Activated effector memory CD4-positive, alpha-beta T cell treated with Interleukin-2 at 50 U/mL for 16 hours (primary cell): ENCODE data around the gene SPRY4.
"Not testable (repeated sequence)": the region's sequence is repeated elsewhere in the genome, so short reads cannot be mapped to it uniquely, and the experiment has no call there.

Experiments
- DNase-seq: peaks from one replicate; pipeline ENCODE4 v3.0.0-alpha.2; 2020

Gene SPRY4, protein sequence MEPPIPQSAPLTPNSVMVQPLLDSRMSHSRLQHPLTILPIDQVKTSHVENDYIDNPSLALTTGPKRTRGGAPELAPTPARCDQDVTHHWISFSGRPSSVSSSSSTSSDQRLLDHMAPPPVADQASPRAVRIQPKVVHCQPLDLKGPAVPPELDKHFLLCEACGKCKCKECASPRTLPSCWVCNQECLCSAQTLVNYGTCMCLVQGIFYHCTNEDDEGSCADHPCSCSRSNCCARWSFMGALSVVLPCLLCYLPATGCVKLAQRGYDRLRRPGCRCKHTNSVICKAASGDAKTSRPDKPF

DNA sequence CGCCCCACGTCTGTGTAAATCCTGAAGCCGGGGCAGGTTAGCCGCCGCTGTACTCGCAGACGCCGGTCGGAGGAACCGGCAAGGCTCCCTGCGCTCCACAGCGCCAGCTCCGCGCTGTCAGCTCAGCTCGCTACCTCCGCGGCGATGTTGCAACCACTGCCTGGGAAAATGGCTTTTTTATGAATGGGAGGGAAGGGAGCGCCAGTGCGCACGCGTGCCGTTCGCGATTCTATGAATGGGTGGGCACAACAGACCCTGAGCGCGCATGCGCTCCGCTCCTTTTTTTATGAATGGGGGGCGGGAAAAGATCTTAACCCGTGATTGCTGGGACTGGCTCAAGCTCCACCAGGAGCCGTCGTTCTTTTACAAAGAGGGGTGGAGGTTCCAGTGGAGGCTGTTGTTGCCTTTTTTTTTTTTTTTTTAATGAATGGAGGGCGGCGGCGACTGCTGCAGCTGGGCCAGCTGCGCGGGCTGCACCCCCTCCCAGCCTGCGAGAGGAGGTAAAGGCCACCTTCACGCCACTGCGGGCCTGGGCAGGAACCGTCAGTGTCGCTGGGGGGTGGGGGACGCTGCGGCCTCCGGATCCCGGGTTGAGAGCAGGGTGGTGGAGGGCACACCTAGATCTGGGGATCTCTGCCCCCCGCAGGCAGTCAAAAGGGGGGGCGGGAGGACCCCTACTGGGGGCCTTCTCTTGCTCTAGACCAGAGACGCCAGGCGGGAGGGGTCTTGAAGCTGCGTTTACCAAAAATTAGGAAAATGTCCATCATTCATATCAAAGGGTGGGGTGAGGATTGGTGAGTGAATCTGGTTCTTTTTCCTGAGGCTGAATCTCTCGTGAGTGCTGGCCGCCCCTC, at the start of gene SPRY4:
Gene SPRY4, minus strand, starts transcription at position 151 of the 854 bp plus-strand sequence. CDS start 9,913 bp downstream, outside the sequence.
- DNase-seq: peak; percentile 72

GRCh38 chr5:142368529-142368928, 43.7 kb upstream of the SPRY4 start:
- DNase-seq: no peak

DNA sequence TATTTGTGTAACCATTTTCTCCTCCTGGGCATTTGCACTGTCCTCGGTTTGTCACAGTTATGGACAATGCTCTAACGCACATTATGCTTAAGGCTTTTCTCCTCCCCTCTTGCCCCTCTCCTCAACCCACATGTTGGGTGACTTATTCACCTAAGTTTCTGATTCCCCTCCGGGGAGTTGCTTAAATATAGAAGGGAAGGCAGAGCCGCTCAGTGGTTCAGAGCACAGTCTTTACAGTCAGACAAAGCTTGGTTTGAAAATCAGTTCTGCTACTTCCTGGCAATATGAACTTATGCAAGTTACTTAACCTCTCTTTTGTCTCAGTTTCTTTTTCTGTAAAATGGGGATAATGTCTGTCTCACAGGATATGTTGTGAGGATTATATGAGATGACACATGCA, 41.2 kb upstream of the SPRY4 start:
- DNase-seq: no peak

- DNase-seq: no peak
Measured at GRCh38 chr5:142364251-142365145, 39.7 kb upstream of the SPRY4 start.

DNA sequence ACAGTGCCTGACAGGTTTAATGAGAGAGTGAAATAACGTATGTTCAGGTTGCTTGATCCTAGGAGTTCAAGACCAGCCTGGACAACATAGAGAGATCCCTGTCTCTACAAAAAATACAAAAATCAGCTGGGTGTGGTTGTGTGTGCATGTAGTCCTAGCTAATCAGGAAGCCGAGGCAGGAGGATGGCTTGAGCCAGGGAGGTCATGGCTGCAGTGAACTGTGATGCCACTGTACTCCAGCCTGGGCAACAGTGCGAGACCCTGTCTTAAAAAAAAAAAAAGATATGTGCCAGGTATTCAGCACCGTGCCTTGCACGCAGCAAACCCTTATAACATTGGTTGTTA, 38.8 kb upstream of the SPRY4 start:
- no peak for DNase-seq

- not testable (repeated sequence) for DNase-seq
Measured at GRCh38 chr5:142362193-142362592, 37.4 kb upstream of the SPRY4 start.

GRCh38 chr5:142360607-142361120, 35.8 kb upstream of the SPRY4 start:
- no peak for DNase-seq

GRCh38 chr5:142360051-142360498, 35.3 kb upstream of the SPRY4 start:
- no peak for DNase-seq

GRCh38 chr5:142358648-142359047, 33.8 kb upstream of the SPRY4 start:
- DNase-seq: no peak

- no peak for DNase-seq
Measured at GRCh38 chr5:142358121-142358520, 33.3 kb upstream of the SPRY4 start.

GRCh38 chr5:142357469-142358090, 32.8 kb upstream of the SPRY4 start:
- peak; percentile 3 for DNase-seq

- DNase-seq: peak; percentile 85
Measured at GRCh38 chr5:142356716-142357468, 32.1 kb upstream of the SPRY4 start.

DNA sequence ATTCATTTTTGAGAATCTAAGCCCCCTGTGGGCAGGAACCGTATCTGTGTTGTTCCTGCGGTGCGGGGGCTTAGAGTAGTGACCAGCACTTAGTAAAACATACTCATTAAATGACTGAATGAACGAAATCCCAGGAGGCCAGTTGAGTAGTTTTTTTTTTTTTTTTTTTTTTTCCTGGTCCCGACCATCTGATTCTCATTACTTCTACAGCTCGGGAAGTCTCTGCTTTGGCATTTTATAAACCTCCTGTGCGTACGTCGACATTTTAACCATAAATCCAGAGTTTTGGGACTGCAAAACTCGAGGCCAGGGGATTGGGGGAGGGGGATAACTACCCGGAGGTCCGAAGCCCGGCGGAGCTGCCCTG, 31.5 kb upstream of the SPRY4 start:
- no peak for DNase-seq

DNA sequence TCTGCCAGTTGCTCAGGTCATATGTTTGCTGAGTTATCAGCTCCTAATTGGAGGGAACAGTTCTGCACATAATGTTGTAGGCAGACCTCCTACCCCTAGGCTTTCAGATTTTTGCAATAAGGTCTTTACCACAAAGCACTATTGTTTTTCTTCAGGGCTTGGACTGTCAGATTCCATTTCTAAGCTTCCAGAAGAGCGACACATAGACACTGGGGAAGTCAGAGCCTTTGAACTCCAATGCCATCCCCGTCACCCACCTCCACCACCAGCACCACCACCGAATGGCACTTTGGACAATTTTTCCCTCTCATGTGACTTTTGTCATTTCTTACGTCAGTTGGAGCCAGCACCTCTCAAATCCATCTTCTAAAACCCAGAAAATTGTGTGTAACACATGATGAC, 28.3 kb upstream of the SPRY4 start:
- DNase-seq: no peak

- no peak for DNase-seq
Measured at GRCh38 chr5:142350021-142350420, 25.2 kb upstream of the SPRY4 start.

DNA sequence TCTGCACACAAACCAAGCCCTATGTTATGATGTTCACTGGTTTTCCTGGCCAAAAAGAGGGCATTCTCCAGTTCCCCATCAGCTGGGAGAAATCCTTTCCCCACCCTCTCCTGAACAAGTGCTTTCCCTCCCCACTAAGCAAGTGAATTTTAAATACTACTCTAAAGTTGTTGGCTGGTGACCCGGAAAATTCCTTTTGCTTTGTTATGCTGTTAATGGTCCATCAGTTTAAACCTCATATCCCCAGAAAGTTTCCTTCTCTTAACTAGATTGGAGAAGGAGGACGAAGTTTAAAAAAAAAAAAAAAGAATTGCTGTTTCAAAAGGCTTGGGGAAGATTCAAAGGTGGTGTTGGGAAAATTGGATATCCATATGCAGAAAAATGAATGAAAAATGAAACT, 21.9 kb upstream of the SPRY4 start:
- DNase-seq: no peak

DNA sequence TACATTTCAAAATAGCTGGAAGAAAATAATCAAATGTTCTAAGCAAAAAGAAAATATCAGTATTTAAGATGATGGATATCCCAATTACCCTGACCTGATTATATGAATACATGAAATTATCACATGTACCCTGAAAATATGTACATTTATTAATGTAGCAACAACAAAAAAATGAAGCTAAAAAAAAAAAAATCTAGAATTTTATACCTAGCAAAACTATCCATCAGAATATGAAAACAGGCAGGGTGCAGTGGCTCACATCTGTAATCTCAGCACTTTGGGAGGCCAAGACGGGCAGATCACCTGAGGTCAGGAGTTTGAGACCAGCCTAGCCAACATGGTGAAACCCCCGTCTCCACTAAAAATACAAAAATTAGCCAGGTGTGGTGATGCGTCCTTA, 20.1 kb upstream of the SPRY4 start:
- DNase-seq: not testable (repeated sequence)

- DNase-seq: no peak
Measured at GRCh38 chr5:142343531-142343930, 18.7 kb upstream of the SPRY4 start.

GRCh38 chr5:142342128-142342981, 17.5 kb upstream of the SPRY4 start:
- no peak for DNase-seq

DNA sequence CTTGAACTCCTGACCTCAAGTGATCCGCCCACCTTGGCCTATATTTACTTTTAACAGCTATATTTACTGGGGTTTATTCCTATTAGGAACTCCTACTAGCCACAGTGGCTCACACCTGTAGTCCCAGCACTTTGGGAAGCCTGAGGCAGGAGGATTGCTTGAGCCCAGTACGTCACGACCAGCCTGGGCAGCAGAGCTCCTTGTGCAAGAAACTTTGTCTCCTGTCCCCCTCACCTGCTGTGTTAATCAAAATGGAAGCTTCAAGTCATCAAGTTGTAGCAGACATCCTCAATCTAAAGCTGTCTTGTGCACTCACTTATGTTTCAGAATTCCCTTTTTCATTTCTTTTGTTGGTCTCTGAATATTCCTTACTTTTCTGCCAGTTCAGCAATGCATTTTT, 15.0 kb upstream of the SPRY4 start:
- no peak for DNase-seq

GRCh38 chr5:142334538-142334937, 9.7 kb upstream of the SPRY4 start:
- no peak for DNase-seq
